OCI-LY7 (cell line): ENCODE data around the gene ARHGAP42.

Source experiments
- CTCF ChIP-seq: fragments of 200-600 bp; sonication (generic); conservative IDR thresholded peaks from 2 replicates; pipeline ENCODE4 v1.5.1; 2014; ENCODE audit warnings: mild to moderate bottlenecking, antibody characterized with exemption, low read length, moderate library complexity, mixed read lengths
- EZH2phosphoT487 ChIP-seq: fragments of 200-600 bp; sonication (generic); IDR thresholded peaks from 2 replicates; pipeline ENCODE4 v1.6.1; 2018; ENCODE audit warnings: low read depth, borderline replicate concordance, mild to moderate bottlenecking, mixed run types, antibody characterized with exemption, low read length, moderate library complexity, mixed read lengths

DNA sequence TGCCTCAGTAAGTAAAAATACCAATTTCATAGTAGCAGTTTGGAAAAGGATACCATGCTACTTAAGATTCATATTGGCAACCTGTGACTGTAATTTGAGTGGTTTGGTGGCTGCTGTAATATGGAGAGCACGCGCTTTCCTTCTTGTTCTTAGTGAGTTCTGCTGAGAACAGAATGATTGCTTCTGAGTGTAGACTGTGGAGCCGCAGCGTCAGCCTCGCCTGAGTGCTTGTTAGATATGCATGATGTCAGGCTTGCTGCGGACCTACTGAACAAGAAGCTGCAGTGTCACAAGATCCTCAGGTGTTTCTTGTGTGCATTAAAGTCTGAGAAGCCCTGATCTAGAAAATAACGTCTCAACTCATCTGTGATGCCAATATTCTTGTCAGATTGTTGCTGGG lies 143.2 kb downstream of the ARHGAP42 start:
- TF ChIP-seq CTCF, result no peak
- no peak for TF ChIP-seq EZH2phosphoT487
